CD4-positive, alpha-beta T cell treated with Interleukin-6 at 100 ng/mL for 8 hours (primary cell): Measurements from ENCODE around the gene MAGEA1.
"Not testable (repeated sequence)": the region's sequence is repeated elsewhere in the genome, so short reads cannot be mapped to it uniquely, and the experiment has no call there.

Experiments
- DNase-seq: peaks from one replicate; pipeline ENCODE4 v3.0.0-alpha.2; 2020; ENCODE audit warnings: mixed read lengths, low spot score

Gene MAGEA1, protein sequence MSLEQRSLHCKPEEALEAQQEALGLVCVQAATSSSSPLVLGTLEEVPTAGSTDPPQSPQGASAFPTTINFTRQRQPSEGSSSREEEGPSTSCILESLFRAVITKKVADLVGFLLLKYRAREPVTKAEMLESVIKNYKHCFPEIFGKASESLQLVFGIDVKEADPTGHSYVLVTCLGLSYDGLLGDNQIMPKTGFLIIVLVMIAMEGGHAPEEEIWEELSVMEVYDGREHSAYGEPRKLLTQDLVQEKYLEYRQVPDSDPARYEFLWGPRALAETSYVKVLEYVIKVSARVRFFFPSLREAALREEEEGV

DNA sequence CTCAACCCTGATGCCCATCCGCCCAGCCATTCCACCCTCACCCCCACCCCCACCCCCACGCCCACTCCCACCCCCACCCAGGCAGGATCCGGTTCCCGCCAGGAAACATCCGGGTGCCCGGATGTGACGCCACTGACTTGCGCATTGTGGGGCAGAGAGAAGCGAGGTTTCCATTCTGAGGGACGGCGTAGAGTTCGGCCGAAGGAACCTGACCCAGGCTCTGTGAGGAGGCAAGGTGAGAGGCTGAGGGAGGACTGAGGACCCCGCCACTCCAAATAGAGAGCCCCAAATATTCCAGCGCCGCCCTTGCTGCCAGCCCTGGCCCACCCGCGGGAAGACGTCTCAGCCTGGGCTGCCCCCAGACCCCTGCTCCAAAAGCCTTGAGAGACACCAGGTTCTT, at the start of gene MAGEA1:
Gene MAGEA1 (plus strand): TSS at position 154 of the 400 bp plus-strand sequence. CDS start 3,106 bp downstream, outside the sequence.
- DNase-seq, result no peak

DNA sequence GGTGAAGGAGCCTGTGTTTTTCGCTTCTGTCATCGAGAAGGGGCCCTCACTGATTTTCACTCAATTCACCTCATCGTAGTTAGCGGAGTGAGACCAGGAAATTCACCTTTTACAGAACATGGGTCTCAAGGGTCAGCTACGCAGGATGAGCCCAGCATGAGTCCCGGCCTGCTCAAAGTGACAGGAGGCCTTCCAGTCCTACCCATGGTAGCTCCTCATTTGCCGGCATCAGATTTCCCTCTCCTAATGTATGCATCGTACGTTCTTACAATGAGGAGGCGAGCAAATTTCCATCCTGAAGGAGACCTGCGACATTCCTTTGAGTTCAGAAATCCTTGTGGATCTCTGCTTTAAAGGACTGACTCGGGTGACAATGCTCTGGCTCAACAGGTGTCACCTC, 46.2 kb upstream of the MAGEA1 start:
- not testable (repeated sequence) for DNase-seq

- not testable (repeated sequence) for DNase-seq
Measured at GRCh38 chrX:153139074-153139473, 40.0 kb upstream of the MAGEA1 start.

- DNase-seq, result not testable (repeated sequence)
Measured at GRCh38 chrX:153146288-153146687, 32.8 kb upstream of the MAGEA1 start.

DNA sequence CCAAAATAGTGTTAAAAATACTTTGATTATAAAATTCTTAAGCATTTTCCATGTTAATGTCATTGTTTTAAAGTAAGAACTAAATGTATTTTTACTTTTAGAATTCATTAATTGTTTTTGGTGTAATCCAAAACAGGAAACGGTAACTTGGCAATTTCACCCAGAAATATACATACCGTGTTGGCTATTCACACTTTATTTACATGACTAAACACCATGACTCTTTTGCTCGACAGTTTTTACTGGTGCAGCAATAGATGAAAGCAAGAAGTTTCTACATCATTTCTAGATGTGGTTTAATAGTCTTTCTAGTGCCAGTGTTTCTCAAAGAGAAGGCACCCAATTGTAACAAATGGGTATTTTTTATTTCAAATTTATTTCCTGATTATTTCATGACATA, 25.6 kb upstream of the MAGEA1 start:
- no peak for DNase-seq

GRCh38 chrX:153157450-153157849, 21.6 kb upstream of the MAGEA1 start:
- no peak for DNase-seq

DNA sequence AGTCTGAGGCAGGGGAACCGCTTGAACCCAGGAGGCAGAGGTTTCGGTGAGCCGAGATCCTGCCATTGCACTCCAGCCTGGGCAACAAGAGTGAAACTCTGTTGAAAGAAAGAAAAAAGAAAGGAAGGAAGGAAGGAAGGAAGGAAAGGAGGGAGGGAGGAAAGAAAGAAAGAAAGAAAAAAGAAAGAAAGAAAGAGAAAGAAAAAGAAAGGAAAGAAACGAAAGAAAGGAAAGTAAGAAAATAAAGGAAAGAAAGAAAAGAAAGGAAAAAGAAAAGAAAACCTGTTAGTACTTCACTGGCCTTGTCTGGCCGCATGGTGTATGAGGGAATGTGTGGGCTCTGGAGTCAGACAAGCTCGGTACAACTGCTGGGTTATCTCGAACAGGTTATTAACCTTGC, 20.8 kb upstream of the MAGEA1 start:
- DNase-seq, result no peak

DNA sequence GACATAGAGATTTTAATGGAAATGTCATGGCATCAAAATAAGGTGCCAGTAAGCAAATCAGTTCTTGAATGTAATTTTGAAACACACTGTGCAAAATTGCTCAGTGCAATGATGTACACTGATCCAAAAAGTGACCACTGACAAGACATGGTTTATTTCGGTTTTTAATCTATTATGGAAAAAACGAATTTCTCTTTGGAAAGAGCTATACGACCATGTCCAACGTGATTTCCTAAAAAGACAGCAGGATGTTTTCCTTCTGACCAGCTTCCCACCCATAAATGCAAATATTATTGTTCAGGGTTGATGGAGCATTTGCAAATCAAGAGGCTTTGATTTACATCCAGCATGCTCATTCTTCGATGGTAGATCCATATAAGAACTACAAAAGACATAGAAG, 17.1 kb upstream of the MAGEA1 start:
- DNase-seq, result no peak

- no peak for DNase-seq
Measured at GRCh38 chrX:153164733-153165132, 14.4 kb upstream of the MAGEA1 start.

- not testable (repeated sequence) for DNase-seq
Measured at GRCh38 chrX:153168423-153168822, 10.7 kb upstream of the MAGEA1 start.

- no peak for DNase-seq
Measured at GRCh38 chrX:153181822-153182221, 2.7 kb downstream of the MAGEA1 start.

DNA sequence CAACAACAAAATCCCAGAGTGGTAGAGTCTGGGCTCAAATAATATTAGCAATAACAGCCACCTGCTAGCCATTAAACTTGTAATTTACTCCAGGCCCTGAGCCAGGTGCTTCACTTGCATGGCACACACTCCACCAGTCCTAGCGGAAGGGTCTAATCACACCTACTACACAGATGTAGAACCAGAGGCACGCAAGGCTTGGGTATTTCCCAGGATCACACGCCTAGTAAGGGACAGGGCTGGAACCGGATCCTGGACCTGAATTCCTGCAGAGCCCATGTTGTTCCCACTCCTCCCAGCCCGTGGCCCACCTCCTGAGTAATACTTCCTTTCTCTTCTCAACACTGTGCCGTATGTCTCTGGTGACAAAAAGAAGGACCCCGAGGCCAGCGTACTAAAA, 5.7 kb downstream of the MAGEA1 start:
- no peak for DNase-seq

DNA sequence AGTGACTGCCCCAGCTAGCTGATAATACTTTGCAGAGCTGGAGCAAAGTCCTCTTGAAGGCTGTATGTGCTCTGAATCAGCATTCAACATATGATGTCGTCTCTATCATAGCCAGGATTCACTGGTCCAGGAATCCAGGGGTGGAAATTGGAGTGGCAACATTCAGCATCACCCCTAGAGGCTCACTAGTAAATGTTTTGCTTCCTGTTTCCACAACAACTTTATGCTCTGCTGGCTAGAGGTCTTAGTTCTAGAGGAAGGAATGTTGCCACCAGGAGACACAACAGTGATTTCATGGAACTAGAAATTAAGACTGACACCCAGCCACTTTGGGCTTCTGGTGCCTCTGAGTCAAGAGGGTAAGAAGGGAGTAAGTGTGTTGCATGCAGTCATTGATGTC, 11.3 kb downstream of the MAGEA1 start:
- no peak for DNase-seq

- DNase-seq, result no peak
Measured at GRCh38 chrX:153200462-153200861, 21.4 kb downstream of the MAGEA1 start.

- DNase-seq, result no peak
Measured at GRCh38 chrX:153206425-153207046, 27.5 kb downstream of the MAGEA1 start.

DNA sequence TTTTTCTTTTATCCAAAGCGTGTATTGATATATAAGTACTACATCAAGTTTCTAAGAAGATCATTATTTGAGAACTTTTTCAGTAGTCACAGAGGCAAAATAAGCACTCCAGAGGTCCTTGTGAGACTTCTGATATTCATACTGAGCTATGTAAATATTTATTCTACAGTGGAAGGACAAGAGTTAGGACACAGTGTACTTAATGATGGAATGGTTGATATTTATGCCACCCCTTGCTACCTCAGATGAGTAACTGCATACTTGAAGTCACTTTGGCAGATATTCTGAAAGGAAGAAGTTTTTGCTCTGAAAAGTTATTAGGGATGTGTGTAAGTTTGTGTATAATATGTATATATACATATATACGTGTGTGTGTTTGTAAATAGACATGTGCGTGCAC, 30.3 kb downstream of the MAGEA1 start:
- no peak for DNase-seq

DNA sequence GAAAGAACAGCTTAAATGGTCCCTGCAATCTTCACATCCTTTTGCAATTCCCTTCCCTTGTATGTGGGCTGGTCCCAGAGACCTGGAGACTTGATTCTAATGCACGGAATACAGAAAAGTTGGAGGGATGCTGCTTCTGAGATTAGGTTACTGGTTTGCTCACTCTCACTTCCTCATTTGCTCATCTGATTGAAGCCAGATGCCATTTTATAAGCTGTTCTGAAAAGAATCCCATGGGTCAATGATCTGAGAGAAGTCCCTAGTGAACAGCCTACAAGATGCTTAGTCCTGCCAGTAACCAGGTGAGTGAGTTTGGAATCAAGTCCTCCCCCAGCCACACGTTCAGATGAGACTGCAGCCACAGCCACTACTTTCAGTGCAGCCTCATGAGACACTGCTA, 35.9 kb downstream of the MAGEA1 start:
- no peak for DNase-seq

GRCh38 chrX:153216926-153217325, 37.8 kb downstream of the MAGEA1 start:
- DNase-seq, result no peak

DNA sequence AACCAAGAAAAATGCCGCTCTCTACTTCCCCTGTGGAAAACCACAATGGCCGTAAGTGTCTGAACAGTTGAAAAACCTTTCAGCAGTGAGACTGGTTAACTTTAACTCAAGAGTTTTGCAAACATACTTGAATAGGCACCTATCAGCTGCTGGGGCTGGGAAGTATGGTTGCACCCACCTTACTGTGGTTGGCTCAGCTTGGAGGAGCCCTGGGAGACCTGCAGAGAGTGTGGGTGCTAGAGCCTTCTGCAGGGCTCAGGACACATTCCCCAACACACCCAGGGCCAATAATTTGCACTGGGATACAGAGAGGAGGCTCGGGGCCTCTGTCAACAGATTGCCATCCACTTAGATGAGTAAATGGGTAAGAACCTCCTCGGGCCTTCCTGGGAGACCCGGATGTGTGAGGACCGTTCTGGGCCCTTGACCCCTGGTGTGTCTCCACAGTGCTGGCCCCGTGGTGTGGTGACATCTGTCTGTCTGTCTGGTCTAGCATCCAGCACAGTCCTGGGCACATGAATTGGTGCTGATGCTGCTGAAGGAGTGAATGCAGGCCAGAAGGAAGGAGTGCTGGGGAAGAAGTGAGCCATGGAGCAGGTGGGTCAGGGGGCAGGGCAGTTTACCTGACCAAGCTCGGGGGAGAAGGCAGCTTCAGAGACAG, 46.5 kb downstream of the MAGEA1 start:
- no peak for DNase-seq

GRCh38 chrX:153226344-153227185, 47.5 kb downstream of the MAGEA1 start:
- DNase-seq, result no peak
